Astrocyte of the cerebellum (primary cell): ENCODE data around the gene CCDC171.
A peak's percentile ranks its signal among the peaks of the same experiment; 100 is the strongest.

ENCODE experiments used
- DNase-seq: peaks from one replicate; pipeline ENCODE4 v3.0.0-alpha.2; 2011; ENCODE audit warnings: low read depth
- H3K4me3 ChIP-seq: 2 replicates; pipeline ENCODE4 v1.5.1; 2011; ENCODE audit warnings: mild to moderate bottlenecking, low read depth, low read length, moderate library complexity
- CTCF ChIP-seq: IDR thresholded peaks from 2 replicates; pipeline ENCODE4 v1.5.1; 2012; ENCODE audit warnings: low read length, low read depth, moderate library complexity, mild to moderate bottlenecking; ENCODE audit errors: missing control alignments
- in situ Hi-C: cut with HindIII; loops from 2 replicates; pipeline ENCODE4 v1.10.0; 2017; ENCODE audit warnings: low sequenced_read_pairs

The CCDC171 gene

GRCh38 chr9:15552636-15553527 lies at the start of gene CCDC171:
CCDC171 (plus strand) TSS chr9:15553043; CDS start chr9:15564089, 11,046 bp downstream.
- in situ Hi-C loops, result no loop called here
- DNase-seq, result peak; percentile 92
- no peak for TF ChIP-seq CTCF
- peak within 1 kb of the TSS; percentile 92 for H3K4me3 ChIP-seq

GRCh38 chr9:15505921-15506320 lies 46.9 kb upstream of the CCDC171 start:
- in situ Hi-C loops, result no loop called here
- no peak for TF ChIP-seq CTCF
- no peak overlapping the region for H3K4me3 ChIP-seq
- DNase-seq, result no peak

GRCh38 chr9:15509931-15510788 lies 42.7 kb upstream of the CCDC171 start:
- peak overlapping the region; percentile 92 for H3K4me3 ChIP-seq
- no peak for TF ChIP-seq CTCF
- DNase-seq, result no peak
- in situ Hi-C loops, result no loop called here

- no peak for TF ChIP-seq CTCF
- peak within 1 kb of the TSS; percentile 92 for H3K4me3 ChIP-seq
- in situ Hi-C loops, result no loop called here
- peak; percentile 56 for DNase-seq
Measured at GRCh38 chr9:15510789-15511575, 41.9 kb upstream of the CCDC171 start, which contains the start of gene PSIP1. PSIP1 (minus strand) TSS chr9:15510970; CDS start chr9:15510188, 782 bp downstream.

- no peak for DNase-seq
- no peak overlapping the region for H3K4me3 ChIP-seq
- no peak for TF ChIP-seq CTCF
- in situ Hi-C loops, result no loop called here
Measured at GRCh38 chr9:15512204-15512603, 40.6 kb upstream of the CCDC171 start.

- TF ChIP-seq CTCF, result no peak
- no peak for DNase-seq
- in situ Hi-C loops, result no loop called here
- H3K4me3 ChIP-seq, result no peak overlapping the region
Measured at GRCh38 chr9:15512889-15513288, 40.0 kb upstream of the CCDC171 start.
